C4-2B (cell line): Measurements from ENCODE around the gene UCP3.

ENCODE experiments used
- CTCF ChIP-seq: fragments of 450-650 bp; conservative IDR thresholded peaks from 2 replicates; pipeline ENCODE4 v1.5.1; 2017; ENCODE audit warnings: mild to moderate bottlenecking
- ZFX ChIP-seq: fragments of 450-650 bp; IDR thresholded peaks from 2 replicates; pipeline ENCODE4 v1.6.1; 2017

DNA sequence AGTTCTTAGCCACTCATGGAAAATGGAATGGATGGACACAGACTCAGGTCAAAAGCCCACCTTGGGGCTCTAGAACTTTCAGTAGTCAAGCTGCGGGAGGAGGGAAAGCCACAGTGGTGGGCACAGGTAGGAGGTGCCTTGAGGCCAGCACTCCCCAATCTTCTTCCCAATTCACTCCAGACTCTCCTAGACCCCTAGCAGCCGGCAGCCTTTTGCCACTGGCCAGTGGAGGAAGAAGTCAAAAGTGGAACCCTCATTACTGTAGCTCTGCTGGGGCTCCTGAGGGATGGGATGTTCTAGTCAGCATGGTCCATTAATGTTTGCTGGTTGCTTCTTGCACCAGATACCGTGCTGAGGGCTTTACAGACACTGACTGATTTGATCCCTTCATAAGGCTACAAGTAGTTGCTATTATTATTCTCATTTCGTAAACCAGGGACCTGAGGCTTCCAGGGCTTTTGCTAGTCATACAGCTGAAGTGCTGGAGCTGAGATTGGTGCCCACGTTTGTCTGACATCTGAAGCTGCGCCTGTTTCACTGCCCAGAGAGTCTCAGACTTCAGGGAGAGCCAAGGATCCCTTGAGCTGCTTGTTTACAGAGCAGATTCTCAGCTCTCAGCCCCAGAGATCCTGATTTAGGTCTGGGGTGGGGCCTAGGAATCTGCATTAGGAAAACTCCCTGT, 1.1 kb downstream of the UCP3 start:
- TF ChIP-seq CTCF (no peak), ZFX (no peak)
